ENCODE data around the gene APLP2.

The APLP2 gene

DNA sequence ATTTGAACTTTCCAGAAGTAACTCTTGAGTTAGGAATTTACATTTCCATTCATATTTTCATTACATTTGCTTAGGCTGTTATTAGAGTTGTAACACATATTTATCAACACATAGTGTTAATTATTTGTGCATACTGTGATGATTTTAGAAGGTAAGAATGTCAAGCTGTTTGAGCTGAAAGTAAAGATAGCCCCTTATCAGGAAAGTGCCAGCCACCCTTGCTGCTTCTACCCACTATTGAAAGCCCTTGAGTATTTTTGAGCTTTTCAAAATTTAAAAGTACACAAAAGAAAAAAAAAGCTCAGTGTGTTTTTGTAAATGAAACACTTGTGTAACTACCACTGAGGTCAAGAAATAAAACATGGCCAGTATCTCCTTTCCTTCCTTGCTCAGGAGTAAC is 8.0 kb downstream of the APLP2 start:
- no peak overlapping the region for H3K27ac ChIP-seq
- TF ChIP-seq, protein P1, sequence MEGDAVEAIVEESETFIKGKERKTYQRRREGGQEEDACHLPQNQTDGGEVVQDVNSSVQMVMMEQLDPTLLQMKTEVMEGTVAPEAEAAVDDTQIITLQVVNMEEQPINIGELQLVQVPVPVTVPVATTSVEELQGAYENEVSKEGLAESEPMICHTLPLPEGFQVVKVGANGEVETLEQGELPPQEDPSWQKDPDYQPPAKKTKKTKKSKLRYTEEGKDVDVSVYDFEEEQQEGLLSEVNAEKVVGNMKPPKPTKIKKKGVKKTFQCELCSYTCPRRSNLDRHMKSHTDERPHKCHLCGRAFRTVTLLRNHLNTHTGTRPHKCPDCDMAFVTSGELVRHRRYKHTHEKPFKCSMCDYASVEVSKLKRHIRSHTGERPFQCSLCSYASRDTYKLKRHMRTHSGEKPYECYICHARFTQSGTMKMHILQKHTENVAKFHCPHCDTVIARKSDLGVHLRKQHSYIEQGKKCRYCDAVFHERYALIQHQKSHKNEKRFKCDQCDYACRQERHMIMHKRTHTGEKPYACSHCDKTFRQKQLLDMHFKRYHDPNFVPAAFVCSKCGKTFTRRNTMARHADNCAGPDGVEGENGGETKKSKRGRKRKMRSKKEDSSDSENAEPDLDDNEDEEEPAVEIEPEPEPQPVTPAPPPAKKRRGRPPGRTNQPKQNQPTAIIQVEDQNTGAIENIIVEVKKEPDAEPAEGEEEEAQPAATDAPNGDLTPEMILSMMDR (conservative IDR thresholded peaks at IDR 0.05), result no peak
- no peak for TF ChIP-seq ZFX (IDR thresholded peaks at IDR 0.05)

DNA sequence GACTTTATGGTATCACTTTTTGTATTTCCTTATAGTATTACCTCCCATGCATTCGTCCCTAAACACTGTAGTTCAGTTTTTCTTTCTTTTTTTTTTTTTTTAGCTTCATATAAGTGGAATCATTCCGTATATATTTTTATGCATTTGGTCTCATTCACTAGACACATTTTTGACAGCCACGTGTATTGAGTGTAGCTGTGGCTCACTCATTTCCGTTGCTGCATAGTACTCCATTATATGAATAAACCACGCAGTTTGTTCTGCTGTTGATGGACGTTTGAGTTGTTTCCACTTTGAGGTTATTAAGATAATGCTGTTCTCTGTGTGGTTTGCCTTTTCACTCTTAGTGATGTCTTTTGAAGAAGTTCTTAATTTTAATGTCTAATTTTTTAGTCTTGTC is 8.4 kb downstream of the APLP2 start:
- TF ChIP-seq, protein P1 (conservative IDR thresholded peaks at IDR 0.05), result no peak
- TF ChIP-seq ZFX (IDR thresholded peaks at IDR 0.05), result no peak
- no peak overlapping the region for H3K27ac ChIP-seq

DNA sequence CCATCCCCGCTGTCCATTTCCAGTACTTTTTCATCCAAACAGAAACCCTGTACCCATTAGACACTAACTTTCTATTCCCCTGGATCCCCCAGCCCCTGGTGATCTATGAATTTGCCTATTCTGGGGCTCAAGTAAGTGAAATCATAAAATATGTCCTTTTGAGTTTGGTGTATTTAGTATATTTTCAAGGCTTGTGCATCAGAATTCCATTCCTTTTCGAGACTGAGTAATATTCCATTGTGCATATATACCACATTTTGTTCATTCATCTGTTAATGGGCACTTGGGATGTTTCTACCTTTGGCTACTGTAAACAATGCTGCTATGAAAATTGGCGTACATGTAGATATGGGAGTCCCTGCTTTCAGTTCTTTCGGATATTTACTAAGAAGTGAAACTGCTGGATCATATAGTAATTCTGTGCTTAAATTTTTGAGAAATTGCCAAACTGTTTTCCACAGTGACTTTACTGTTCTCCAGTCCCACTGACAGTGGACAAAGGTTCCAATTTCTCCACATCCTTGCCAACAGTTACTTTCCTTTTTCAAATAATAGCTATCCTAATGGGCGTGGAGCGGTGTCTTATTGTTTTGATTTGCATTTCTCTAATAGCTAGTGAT is 16.1 kb downstream of the APLP2 start:
- TF ChIP-seq ZFX (IDR thresholded peaks at IDR 0.05), result no peak
- TF ChIP-seq, protein P1 (conservative IDR thresholded peaks at IDR 0.05), result no peak
- H3K27ac ChIP-seq, result no peak overlapping the region

DNA sequence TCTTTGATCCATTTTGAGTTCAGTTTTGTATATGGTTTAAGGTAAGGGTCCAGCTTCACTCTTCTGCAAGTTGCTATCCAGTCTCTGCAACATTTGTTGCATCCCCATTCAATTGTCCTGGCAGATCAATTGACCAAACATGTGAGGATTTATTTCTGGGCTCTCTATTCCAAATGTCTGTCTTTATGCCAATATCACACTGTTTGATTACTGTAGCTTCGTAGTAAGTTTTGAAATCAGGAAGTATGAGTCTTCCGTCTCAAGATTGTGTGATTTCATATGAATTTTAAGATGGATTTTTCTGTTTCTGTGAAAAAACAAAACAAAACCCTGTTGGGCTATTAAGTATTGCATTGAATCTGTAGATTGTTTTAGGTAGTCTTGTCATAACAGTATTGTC is 17.0 kb downstream of the APLP2 start:
- no peak overlapping the region for H3K27ac ChIP-seq
- TF ChIP-seq, protein P1 (conservative IDR thresholded peaks at IDR 0.05), result no peak

DNA sequence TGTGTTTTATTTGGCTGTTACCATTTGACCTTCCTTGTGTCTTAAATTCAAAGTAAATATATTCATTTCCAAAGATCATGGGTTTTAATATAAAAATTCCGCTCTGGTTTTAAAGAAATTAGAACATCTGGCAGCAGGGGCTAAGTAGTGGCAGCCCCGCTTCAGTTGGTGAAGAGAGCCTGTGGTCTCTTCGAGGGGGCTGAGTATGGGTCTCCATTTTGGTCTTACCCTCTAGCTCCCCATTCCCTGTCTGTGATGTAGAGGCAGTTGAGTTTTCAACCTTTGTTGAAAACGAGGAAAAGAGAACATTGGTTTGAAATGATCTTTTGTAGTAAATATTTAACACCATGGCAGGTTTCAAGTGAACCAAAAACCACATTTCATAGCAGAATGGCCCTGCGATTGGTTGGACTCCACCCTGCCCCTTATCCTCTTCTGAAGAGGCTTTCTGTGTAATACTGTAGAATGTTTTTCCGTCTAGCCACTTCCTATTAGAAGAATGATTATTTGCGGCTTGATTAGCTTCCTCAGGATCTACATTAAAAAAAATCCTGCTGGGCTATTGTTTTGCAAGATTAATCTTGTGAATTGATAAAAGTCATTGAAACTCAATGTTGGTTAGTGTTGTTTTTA is 17.7 kb downstream of the APLP2 start:
- H3K27ac ChIP-seq, result no peak overlapping the region
- no peak for TF ChIP-seq ZFX (IDR thresholded peaks at IDR 0.05)
- TF ChIP-seq, protein P1 (conservative IDR thresholded peaks at IDR 0.05), result no peak

DNA sequence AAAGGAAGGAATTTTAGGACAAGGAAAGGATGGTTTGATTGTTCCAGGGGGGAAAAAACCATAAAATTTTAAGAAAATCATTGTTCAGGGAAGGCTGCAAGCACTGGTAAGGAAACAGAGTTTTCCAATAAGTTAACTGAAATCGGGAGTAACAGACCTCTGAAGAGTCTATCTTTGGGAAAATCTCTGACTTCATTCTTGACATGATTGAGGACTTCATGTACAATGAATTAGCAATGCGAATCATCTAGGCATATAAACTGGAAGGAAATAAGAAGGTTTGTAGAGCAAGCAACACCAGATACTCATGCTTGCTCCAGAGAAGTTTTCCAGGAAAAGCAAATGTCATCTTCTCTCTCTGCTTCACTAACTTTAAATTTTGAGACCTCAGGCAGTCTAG is 18.5 kb downstream of the APLP2 start:
- H3K27ac ChIP-seq, result no peak overlapping the region
- TF ChIP-seq ZFX (IDR thresholded peaks at IDR 0.05), result no peak
- TF ChIP-seq, protein P1 (conservative IDR thresholded peaks at IDR 0.05), result no peak

DNA sequence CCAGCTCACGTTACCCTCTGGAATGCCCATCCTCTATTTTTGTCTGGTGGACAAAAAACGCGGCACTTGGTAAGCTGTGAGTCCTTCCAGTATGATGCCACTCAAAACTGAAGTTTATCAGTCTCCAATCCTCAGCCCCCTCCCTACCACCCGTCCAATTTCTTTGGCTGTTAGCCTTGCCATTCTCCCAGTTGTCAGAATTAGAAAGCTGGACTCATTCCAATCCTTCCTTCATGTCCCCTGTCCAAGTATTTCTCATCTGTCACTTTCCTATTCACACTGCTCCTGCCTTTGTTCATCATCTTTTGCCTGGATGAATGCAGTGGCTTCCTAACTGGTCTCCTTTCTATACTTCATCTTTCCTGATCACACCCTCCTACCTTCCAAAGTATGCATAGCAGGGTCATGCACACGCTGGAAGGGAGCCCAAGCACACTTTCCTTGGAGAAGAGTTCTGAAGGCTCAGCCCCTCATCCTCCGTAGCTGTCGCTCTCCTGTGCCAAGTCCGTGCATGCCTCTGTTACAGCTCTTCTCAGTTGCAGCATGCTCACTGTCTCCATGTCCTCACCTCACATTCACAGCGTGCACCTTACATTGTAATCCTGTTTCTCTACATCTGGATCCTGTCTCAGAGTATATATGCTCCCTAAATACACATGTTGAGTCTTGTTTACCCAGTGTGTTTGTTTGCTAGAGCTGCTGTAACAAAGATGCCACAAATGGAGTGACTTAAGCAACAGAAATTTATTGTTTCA is 19.4 kb downstream of the APLP2 start:
- H3K27ac ChIP-seq, result 0 out of 2 replicates have a peak overlapping the region, but pooled peaks have one; percentile 3
- no peak for TF ChIP-seq ZFX (IDR thresholded peaks at IDR 0.05)
- TF ChIP-seq, protein P1 (conservative IDR thresholded peaks at IDR 0.05), result no peak

Measured in C4-2B (cell line).